RCC 7860 (cell line): ENCODE results near the gene FAM177B.
"Not testable (repeated sequence)": the region's sequence is repeated elsewhere in the genome, so short reads cannot be mapped to it uniquely, and the experiment has no call there.

ENCODE experiments used
- DNase-seq: peaks from one replicate; pipeline ENCODE4 v3.0.0-alpha.2; 2015; ENCODE audit warnings: low spot score
- FAIRE-seq: peaks from 2 replicates; lab custom pipeline; 2012; peaks lifted over from hg19 to GRCh38; lab: Jason Lieb, UNC

The FAM177B gene

GRCh38 chr1:222739465-222739864, 2.5 kb downstream of the FAM177B start:
- FAIRE-seq (no peak), DNase-seq (no peak)

GRCh38 chr1:222739929-222740328, 2.9 kb downstream of the FAM177B start:
- DNase-seq (no peak), FAIRE-seq (no peak)

- not testable (repeated sequence) for FAIRE-seq, DNase-seq
Measured at GRCh38 chr1:222741630-222742457, 4.8 kb downstream of the FAM177B start.

GRCh38 chr1:222749927-222750326, 12.9 kb downstream of the FAM177B start:
- DNase-seq (no peak), FAIRE-seq (no peak)

GRCh38 chr1:222750651-222751050, 13.6 kb downstream of the FAM177B start:
- FAIRE-seq: no peak
- DNase-seq: no peak

GRCh38 chr1:222751255-222751654, 14.3 kb downstream of the FAM177B start:
- FAIRE-seq (no peak), DNase-seq (no peak)

- peak; percentile 71 for DNase-seq
- peak; percentile 81 for FAIRE-seq
Measured at GRCh38 chr1:222754366-222755139, 17.6 kb downstream of the FAM177B start.

GRCh38 chr1:222757646-222758268, 20.8 kb downstream of the FAM177B start:
- FAIRE-seq: no peak
- no peak for DNase-seq

- FAIRE-seq (no peak), DNase-seq (no peak)
Measured at GRCh38 chr1:222759451-222760035, 22.5 kb downstream of the FAM177B start.

- FAIRE-seq: no peak
- no peak for DNase-seq
Measured at GRCh38 chr1:222761083-222761482, 24.1 kb downstream of the FAM177B start.

- not testable (repeated sequence) for DNase-seq, FAIRE-seq
Measured at GRCh38 chr1:222762178-222762577, 25.2 kb downstream of the FAM177B start.

GRCh38 chr1:222767152-222767571, 30.2 kb downstream of the FAM177B start:
- no peak for DNase-seq
- FAIRE-seq: no peak

GRCh38 chr1:222768592-222768991, 31.6 kb downstream of the FAM177B start:
- no peak for FAIRE-seq
- no peak for DNase-seq

GRCh38 chr1:222769181-222769580, 32.2 kb downstream of the FAM177B start:
- no peak for DNase-seq
- no peak for FAIRE-seq

- no peak for DNase-seq
Measured at GRCh38 chr1:222769971-222770620, 33.1 kb downstream of the FAM177B start.

GRCh38 chr1:222772996-222773379, 36.0 kb downstream of the FAM177B start:
- DNase-seq (no peak), FAIRE-seq (no peak)

More at GRCh38 chr1:222769971-222770620, 33.1 kb downstream of the FAM177B start:
- FAIRE-seq: no peak

GRCh38 chr1:222777463-222777862, 40.5 kb downstream of the FAM177B start:
- no peak for FAIRE-seq
- no peak for DNase-seq

GRCh38 chr1:222777977-222778376, 41.0 kb downstream of the FAM177B start:
- no peak for FAIRE-seq
- no peak for DNase-seq

- DNase-seq (no peak), FAIRE-seq (no peak)
Measured at GRCh38 chr1:222781251-222781650, 44.2 kb downstream of the FAM177B start.

- DNase-seq (no peak), FAIRE-seq (no peak)
Measured at GRCh38 chr1:222783051-222783450, 46.0 kb downstream of the FAM177B start.

- DNase-seq: no peak
- FAIRE-seq: no peak
Measured at GRCh38 chr1:222784371-222784770, 47.4 kb downstream of the FAM177B start.
